Left ventricle myocardium inferior (tissue), 1 donor: ENCODE measurements around the gene SSH2. TPM values are rescaled to one million over a fixed set of nuclear protein-coding genes. Genes with fewer than 3 reads are reported as not detected.
"Not testable (repeated sequence)": the region's sequence is repeated elsewhere in the genome, so short reads cannot be mapped to it uniquely, and the experiment has no call there.

Experiments used
- DNase-seq: peaks from one replicate; pipeline ENCODE4 v3.0.0-alpha.2; 2020
- H3K27ac ChIP-seq: fragments of 200-600 bp; replicated peaks from 2 replicates; pipeline ENCODE4 v1.8.0; 2021
- H3K27me3 ChIP-seq: fragments of 200-600 bp; 2 replicates; pipeline ENCODE4 v1.8.0; 2021; ENCODE audit warnings: low read depth
- H3K36me3 ChIP-seq: fragments of 200-600 bp; 2 replicates; pipeline ENCODE4 v1.8.0; 2021
- H3K4me1 ChIP-seq: fragments of 200-600 bp; 2 replicates; pipeline ENCODE4 v1.8.0; 2021
- H3K4me3 ChIP-seq: fragments of 200-600 bp; 2 replicates; pipeline ENCODE4 v1.8.0; 2021; ENCODE audit warnings: mild to moderate bottlenecking, moderate library complexity
- H3K9me3 ChIP-seq: fragments of 200-600 bp; replicated peaks from 2 replicates; pipeline ENCODE4 v1.8.0; 2021
- CTCF ChIP-seq: fragments of 200-600 bp; IDR thresholded peaks from 2 replicates; pipeline ENCODE4 v1.8.0; 2021; ENCODE audit warnings: antibody characterized with exemption, mild to moderate bottlenecking, borderline replicate concordance
- intact Hi-C: fragments of 100-400 bp; cut with micrococcal nuclease; formaldehyde crosslinking; loops from one replicate; pipeline ENCODE4 v1.11.0; 2022
- total RNA-seq: library from RNA; stranded (reverse); fragmentation: NEBNext Ultra II Directional; extraction: Animal tissue kit (Norgen Biotek cat#: 25700); gene quantifications from one replicate; pipeline ENCODE4 v1.2.1, GENCODE V29; 2021
- donor health status: DM: no; HTN: yes; CAD: no; lungs with severe emphysema.

Gene SSH2
- total RNA-seq, 1 donor from 2014 or later, result 28.6 TPM

GRCh38 chr17:29903471-29903870 is 26.6 kb downstream of the SSH2 start:
- TF ChIP-seq CTCF, result no peak
- Histone ChIP-seq H3K9me3 (no peaks in the 10 kb centered on the region), H3K4me3 (no peak overlapping the region), H3K27ac (no peak overlapping the region), H3K27me3 (no peaks in the 10 kb centered on the region), H3K4me1 (peaks cover 4% of the 10 kb centered on the region), H3K36me3 (no peaks in the 10 kb centered on the region)
- DNase-seq, result no peak
- intact Hi-C loops, result no loop called here

- not testable (repeated sequence) for DNase-seq
These were observed 32.9 kb downstream of the SSH2 start for GRCh38 chr17:29897136-29897535.

GRCh38 chr17:29892201-29892600 is 37.8 kb downstream of the SSH2 start:
- H3K27ac ChIP-seq, result no peak overlapping the region
- peaks cover 7% of the 10 kb centered on the region for H3K9me3 ChIP-seq
- TF ChIP-seq CTCF, result no peak
- H3K27me3 ChIP-seq, result no peaks in the 10 kb centered on the region
- intact Hi-C loops, result no loop called here
- H3K4me3 ChIP-seq, result no peak overlapping the region
- H3K4me1 ChIP-seq, result no peaks in the 10 kb centered on the region
- DNase-seq, result no peak
- H3K36me3 ChIP-seq, result no peaks in the 10 kb centered on the region

More at GRCh38 chr17:29897136-29897535, 32.9 kb downstream of the SSH2 start:
- intact Hi-C loops, H3K27ac ChIP-seq, H3K4me1 ChIP-seq, H3K36me3 ChIP-seq, H3K4me3 ChIP-seq, H3K9me3 ChIP-seq, H3K27me3 ChIP-seq: not testable (repeated sequence)

- no peaks in the 10 kb centered on the region for H3K4me1 ChIP-seq
- H3K36me3 ChIP-seq, result no peaks in the 10 kb centered on the region
- H3K27me3 ChIP-seq, result no peaks in the 10 kb centered on the region
- H3K27ac ChIP-seq, result no peak overlapping the region
- TF ChIP-seq CTCF, result no peak
- no peaks in the 10 kb centered on the region for H3K9me3 ChIP-seq
- no peak overlapping the region for H3K4me3 ChIP-seq
- DNase-seq, result no peak
- intact Hi-C loops, result no loop called here
These were observed 38.9 kb downstream of the SSH2 start for GRCh38 chr17:29891131-29891530.

- peaks cover 27% of the 10 kb centered on the region for H3K4me1 ChIP-seq
- no peak overlapping the region for H3K27ac ChIP-seq
- TF ChIP-seq CTCF, result no peak
- H3K27me3 ChIP-seq, result no peaks in the 10 kb centered on the region
- H3K36me3 ChIP-seq, result no peaks in the 10 kb centered on the region
- no peaks in the 10 kb centered on the region for H3K9me3 ChIP-seq
- no peak overlapping the region for H3K4me3 ChIP-seq
- intact Hi-C loops, result no loop called here
- DNase-seq, result no peak
These were observed 44.9 kb downstream of the SSH2 start for GRCh38 chr17:29885031-29885640.

- intact Hi-C loops, result no loop called here
- no peak overlapping the region for H3K4me3 ChIP-seq
- no peak for TF ChIP-seq CTCF
- H3K36me3 ChIP-seq, result no peaks in the 10 kb centered on the region
- H3K27me3 ChIP-seq, result no peaks in the 10 kb centered on the region
- no peak overlapping the region for H3K27ac ChIP-seq
- no peaks in the 10 kb centered on the region for H3K9me3 ChIP-seq
- DNase-seq, result no peak
- H3K4me1 ChIP-seq, result peaks cover 27% of the 10 kb centered on the region
These were observed 46.5 kb downstream of the SSH2 start for GRCh38 chr17:29883497-29883896.
